SW480 (cell line): ENCODE measurements around the gene TIMELESS.
"Not testable (repeated sequence)": the region's sequence is repeated elsewhere in the genome, so short reads cannot be mapped to it uniquely, and the experiment has no call there.

Experiments used
- DNase-seq: peaks from one replicate; pipeline ENCODE4 v3.0.0-alpha.2; 2016; ENCODE audit warnings: low spot score

The TIMELESS gene

DNA sequence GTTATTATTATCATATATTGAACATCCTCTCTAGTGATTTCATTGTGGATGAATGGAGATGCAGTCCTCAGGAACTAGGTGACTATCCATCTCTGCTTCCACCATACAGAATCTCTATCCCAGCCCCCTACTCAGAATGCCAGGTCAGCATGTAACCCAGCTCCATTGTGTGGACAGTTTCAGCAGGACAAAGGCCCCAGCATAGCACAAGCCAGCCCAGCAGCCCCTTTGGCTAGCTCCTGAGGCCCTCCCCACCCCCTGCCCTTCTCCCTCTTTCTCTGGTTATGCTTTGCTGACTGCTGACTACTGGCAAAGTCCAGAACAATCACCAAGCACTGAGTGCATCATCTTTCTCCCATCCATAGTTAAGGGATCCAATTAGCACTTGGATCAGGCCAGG, 13.3 kb upstream of the TIMELESS start:
- no peak for DNase-seq

DNA sequence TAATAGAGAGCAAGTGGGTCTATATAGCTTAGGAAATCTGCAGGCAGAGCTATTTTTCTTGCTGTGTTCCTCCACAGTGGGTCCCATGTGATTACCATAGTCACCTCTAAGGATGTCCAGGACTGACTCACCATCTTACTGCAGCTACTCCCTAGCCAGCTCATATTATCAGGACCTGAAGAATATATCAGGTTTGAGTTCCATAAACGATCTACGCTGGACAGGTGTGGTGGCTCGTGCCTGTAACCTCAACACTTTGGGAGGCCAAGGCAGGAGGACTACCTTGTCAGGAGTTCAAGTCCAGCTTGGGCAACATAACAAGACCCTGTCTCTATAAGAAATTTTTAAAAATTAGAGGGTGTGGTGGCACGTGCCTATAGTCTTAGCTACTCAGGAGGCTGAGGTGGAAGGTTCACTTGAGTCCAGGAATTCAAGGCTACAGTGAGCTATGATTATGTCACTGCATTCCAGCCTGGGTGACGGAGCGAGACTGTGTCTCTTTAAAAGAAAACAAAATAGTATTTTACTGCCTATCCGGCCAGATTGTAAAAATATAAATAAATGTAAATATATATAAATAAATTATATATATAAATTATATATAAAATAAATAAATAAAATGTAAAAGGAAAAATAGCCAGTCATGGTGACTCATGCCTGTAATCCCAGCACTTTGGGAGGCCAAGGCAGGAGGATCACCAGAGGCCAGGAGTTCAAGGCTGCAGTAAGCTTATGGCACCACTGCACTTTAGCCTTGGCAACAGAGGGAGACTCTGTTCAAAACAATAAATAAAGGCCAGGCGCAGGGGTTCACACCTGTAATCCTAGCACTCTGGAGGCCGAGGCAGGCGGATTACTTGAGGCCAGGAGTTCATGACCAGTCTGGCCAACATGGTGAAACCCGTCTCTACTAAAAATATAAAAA, 12.3 kb upstream of the TIMELESS start:
- no peak for DNase-seq

DNA sequence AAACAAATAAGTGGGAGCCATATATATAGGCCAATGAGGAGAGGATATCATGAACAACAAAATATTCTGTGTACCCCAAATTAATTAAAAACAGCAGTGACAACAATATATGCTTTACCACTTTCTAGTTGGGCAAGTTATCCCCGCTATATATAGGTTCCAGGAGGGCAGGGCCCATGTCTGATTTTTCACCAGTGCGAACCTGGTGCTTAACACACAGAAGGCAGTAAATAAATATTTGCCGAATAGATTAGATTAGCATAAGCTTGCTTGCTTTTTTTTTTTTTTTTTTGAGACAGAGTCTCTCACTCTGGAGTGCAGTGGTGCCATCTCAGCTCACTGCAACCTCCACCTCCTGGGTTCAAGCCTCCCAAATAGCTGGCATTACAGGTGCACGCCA, 8.6 kb upstream of the TIMELESS start:
- DNase-seq = no peak

DNA sequence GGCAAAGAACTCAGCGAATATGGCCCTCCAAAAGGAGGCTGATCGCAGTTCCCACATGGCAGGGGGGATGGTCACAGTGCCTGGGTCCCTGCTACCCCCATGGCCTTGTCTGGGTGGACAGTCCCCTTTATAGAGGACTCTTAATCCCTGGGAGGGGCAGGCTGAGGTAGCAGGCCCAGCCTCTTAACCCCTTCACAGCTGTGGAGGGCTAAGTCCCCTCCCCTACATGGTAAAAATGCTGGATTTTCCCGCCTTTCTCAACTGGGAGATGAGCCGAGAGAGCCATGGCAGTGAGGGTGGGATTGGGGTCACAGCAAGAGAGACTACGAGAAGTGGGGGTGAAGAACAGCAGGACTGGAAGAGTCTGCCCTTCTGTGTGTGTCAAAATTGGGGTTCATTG, 5.3 kb upstream of the TIMELESS start, which contains the start of gene MIP:
MIP (minus strand) TSS at position 101 of the 400 bp plus-strand sequence; CDS start at position 57, 44 bp downstream.
- DNase-seq = no peak

DNA sequence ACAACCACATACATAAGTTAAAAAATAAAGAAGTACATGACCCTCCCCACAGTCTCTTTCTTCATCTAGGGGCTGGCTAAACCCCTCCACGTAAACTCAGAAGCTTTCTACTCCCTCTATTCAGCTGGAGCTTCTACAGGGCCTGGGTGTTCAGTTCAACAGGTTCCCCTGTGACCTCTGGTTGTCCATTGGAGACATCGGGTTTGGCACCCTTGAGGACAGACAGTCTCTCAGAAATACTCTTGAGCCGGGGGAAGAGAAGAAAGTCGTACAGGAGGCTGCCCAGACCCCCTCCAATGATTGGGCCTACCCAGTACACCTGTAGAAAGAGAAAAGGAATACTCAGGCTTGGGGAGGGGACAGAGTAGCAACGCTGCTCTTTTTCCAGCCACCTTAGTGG, 1.9 kb upstream of the TIMELESS start:
- no peak for DNase-seq

DNA sequence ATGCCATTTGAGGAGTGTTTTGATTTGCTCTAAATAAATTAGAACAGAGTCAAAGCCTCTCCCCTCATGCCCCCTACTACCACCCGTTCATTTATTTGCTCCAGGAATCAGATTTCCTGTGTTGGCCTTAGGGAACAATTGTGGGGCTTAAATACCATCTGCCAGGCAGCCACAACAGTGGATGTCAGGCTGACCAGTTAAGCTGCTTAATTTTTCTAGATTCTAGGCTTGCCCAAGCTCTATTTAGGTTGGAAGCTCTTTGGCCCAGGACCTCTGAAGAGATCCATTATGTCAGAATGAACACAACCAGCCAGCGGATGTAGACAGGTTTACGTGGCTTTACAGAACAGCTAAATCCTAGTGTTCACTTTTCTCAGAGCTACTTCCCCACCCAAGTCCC, 1.0 kb upstream of the TIMELESS start:
- DNase-seq = no peak

DNA sequence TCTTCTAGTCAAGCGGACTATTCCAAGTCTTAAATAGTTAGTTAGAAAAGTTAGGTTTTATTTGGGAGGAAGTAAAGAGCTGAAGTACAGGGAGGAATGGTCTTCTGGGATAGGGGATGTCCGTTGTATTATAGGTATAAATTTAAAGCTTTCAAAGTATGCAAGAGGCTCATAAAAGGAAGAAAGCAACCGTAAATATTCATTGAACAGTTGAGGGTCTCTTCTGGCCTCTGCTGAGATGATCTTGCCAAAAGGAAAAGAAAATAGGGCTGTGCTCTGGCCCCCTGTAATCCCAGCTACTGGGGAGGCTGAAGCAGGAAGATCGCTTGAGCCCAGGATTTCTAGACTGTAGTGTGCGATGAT, 377 bp upstream of the TIMELESS start:
- DNase-seq = no peak

DNA sequence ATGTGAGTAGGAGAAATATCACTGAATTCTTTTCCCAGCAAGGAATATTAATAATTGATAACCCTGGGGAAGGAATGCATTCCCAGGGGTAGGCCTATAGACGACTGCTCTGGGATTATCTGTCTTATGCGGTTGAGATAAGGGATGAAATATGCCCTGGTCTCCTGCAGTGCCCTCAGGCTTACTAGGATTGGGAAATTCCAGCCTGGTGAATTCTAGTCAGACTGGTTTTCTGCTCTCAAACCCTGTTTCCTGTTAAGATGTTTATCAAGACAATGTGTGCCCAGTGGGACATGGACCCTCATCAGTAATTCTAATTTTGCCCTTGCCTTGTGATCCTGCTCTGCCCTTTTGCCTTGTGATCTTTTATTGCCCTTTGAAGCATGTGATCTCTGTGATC, 6.0 kb downstream of the TIMELESS start:
- DNase-seq = not testable (repeated sequence)

DNA sequence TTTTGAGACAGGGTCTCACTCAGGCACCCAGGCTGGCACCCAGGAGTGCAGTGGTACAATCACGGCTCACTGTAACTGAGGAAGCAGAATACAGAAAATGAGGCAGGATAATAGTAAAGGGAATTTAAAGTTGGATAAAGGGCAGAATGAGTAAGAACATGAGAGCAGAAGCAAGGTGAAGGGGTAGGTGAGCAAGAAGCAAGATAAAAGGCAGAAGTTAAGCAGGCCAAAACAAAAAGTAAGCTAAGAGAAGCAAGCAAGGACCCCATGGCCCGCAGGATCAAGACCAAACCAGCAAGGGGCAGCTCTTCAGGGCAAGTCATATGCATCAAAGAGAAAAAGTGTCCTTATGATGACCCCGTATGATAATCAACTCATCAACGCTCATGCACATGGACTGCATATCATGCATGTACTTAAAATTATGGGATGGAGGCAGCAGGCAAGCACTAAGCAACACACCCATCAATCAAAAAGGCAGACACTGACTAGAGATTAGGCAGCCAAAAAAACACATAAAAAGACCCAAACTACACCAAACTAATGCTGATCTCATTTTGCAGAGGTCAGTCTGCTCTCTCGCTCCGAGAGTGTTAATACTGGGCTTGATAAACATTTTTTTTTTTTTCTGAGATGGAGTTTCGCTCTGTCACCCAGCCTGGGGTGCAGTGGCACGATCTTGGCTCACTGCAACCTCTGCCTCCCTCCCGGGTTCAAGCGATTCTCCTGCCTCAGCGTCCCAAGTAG, 11.6 kb downstream of the TIMELESS start:
- DNase-seq = no peak

DNA sequence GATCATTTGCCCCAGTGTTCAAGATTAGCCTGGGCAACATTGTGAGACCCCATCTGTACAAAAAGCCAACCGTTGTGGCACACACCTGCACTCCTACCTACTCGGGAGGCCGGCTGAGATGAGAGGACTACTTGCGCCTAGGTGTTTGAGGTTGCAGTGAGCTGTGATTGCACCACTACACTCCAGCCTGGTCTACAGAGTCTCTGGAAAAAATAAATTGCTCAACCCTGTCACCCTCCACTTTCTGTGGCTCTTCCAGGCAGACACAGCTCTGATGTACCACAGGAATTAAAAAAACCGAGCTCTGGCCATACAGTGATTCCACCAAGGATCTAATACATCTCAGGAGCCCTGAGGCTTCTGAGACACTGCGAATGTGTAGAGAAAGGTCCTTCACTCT, 14.4 kb downstream of the TIMELESS start:
- no peak for DNase-seq

DNA sequence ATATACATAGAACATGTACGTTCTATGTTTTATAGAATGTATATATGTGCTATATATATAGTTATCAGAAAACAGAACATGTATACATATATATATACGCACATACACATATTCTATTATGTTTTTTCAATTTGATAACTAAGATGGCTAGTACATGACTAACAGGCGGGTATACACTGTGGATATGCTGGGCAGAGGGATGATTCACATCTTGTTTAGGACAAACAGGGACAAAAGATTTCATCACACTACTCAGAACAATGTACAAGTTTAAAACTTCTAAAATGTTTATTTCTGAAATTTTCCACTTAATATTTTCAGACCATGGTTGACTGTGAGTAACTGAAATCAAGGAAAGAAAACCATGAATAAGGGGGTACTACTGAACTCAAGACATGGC, 17.4 kb downstream of the TIMELESS start:
- DNase-seq = no peak

DNA sequence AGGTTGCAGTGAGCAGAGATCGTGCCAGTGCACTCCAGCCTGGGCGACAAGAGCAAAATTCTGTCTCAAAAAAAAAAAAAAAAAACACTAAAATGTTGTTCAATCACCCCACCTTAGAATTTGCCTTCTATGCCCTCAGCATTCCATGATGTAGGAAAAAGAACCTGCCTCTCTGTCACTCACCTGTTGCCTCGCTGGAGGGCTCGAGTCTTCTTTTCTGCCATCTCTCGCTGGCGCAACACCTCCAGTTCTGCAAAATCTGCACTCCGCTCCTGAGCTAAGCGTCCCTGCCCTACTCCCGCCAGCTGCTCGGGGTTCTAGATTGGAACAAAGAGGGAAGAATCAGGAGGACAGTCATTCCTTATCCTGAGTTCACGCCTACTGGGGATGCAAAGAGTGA, 17.9 kb downstream of the TIMELESS start:
- no peak for DNase-seq

DNA sequence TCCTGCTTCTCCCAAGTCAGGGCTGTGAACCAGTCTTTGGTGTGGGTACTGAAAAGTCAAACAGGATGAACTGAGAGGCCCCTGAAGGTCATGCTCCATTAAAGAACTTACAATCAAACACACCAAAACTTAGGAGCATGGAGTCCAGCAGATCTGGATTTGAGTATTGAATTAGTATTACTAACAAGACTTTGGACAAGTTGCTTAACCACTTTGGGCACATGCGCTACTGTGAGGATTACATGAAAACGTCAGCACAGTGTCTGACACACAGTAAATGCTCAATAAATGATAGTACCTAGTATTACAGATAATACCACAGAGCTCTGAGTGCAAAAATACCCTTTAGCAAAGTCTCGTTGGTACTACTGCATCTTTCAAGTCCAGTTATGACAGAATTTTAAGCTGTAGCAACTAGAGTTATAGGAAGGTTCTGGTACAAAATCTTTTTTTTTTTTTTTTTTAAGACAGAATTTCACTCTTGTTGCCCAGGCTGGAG, 23.2 kb downstream of the TIMELESS start:
- DNase-seq = no peak

DNA sequence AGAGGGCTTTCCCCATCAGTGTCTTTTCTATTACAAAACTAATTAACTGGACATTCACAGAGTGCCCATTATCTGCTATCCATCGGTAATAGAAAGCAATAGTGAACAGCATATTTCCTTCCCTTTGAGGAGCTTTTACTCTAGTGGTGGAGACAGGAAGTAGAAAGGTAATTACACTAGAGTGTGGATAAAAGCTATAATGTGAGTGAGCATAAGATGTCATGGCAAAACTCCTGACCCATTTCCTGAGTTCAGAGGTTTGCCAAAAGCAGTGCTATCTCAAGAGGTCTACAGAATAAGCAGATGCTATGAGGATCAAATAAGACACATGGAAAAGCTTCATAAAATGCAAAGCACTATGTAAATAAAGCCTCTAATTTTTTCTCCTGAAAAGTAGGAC, 24.0 kb downstream of the TIMELESS start:
- no peak for DNase-seq

DNA sequence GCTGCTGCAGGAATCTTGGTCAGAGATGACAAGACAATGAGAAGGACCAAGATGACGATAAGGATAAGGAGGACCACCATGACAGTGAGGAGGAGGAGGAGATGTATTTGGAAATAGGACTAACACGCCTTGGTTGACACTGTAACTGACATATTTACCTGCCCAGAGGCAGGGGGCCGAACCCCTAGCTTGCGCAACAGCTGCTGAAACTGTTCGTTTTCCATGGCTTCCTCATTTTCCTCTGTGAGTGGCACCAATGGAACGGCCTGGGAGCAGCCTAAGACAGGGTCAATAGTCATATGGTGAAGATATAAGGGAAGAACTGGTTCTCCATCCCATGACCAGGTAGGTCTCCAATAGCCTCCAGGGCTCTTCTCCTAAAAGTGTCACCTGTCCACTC, 28.8 kb downstream of the TIMELESS start:
- DNase-seq = no peak

DNA sequence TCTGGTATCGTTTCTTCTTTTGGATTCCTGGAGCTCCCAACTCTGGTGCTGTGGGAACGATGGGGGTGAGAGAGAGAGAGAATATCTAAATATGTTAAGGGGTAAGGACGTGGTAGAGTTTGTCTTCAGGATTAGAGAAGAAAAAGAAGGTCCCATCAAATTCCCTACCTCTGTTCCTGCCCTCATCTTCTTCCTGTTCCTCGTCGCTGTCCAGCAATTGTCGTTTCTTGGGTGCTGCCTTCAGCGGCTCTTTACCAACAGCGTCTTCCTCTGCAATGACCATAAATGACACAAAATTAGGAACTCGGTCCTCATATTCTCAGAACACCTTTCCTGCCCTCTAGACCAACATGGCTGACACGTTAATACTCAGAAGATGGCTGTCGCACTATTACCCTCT, 31.5 kb downstream of the TIMELESS start:
- no peak for DNase-seq

DNA sequence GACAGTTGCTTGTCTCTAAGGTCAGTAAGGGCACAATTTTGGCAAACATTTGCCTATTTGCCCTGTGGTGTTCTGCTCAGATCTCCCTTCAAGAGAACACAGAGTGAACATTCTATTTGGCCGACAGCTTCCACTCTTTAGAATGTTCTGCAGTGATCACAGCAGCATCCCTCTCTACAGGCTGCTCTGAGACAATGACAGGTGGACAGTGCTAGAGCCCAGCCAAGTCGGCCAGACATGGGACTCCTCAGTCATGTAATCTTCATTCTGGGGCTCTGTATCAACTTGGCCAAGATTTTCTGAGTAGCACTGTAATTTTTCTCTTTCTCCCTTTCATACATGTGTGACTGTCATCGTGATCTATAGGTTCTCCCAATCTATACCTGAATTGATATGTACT, 34.8 kb downstream of the TIMELESS start:
- DNase-seq = no peak

DNA sequence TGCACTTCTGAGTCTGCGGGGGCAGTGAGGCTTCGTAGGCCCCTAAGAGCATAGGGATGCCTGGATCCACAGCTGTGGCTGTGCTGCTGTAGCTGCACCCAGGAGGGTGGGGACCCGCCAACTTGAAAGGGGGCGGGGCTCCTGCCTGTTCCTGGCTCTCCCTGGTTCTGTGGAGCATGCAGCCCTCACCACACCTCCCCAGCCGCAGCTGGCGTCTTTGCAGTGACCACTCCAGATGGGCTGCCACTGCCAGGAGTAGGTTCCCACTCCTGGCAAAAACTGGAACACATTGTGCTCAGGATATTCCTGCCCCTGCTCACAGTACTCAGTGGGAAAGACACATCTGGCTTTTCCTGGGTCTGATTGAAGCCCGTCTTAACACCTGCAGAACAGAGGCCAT, 35.8 kb downstream of the TIMELESS start:
- DNase-seq = no peak

DNA sequence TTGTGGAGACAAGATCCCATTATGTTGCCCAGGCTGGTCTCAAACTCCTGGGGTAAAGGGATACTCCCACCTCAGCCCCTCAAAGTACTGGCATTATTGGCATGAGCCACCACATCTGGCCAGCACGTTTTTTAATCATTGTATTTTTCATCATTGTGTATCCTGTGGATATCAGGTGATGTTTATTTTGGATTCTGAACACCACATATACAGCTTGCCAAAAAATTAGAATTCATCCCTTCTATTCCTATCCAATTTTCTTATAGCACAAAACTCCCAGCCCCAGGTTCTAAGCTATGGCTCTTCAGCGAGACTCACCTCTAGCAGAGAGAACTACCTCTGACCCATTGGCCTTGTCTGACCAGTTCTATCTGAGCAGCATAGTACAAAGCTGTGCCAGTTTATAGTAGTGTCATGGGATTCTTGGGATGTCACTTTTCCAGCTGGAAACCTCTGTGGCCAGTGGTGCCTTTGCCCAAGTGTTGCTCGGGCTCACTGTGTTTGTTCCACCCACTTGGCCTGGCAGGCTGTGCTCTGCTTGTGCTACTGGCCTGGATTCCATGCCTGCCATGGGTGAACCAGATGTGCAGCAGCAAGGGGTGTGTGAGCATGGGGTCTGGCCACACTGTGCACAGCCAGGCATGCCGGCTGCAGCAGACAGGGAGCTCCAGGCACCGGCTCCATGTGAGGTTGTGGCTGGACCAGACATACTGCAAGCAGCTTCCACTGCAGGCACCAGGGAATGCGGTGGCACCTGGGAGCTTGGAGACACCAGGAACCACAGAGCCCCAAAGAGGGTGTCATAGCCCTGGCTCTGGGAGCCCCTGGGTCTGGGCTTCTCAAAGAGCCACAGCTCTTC, 37.2 kb downstream of the TIMELESS start:
- DNase-seq = no peak

DNA sequence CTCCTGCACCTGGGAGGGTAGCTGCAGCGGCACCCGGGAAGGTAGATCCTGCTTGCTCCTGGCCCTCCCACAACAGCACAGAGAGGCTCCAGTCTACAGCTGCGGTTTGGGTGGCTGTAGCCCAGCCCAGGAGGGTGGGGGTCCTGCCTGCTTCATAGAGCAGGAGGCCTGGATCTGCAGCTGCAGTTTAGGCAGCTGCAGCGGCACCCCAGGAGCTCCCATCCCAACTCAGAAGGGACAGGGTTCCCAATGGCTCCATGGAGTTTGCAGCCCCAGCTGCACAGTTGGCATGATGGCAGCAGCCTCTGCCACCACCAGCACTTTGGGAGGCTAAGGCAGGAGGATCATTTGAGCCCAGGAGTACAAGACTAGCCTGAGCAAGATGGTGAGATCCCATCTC, 38.5 kb downstream of the TIMELESS start:
- DNase-seq = no peak

DNA sequence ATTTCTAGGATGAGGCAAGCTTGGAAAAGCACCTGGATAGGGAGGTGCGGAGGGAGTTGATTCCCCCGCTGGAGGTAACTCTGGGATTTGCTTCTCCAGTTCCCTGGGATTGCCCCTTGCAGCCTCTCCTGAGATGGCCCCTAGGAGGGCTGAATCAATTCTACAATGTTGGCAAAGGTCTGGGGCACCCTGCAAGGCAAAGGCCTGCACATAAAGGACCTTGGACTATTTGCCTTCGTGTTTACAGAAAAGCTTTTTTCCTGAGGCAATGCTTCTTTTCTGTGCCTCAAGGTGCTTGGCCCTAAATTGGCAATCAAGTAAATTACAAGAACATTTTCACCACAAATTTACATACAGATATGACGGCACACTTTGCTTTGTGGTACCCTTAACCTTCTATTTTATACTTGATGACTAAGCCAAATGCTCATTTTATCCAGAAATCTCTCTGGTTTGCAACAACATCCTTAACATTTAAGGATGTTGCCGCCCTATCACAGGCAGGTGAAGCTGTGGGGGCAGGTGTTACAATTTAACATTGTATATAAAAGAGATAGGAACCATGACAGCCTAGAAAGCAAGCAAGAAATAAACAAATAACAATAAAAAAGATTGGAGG, 40.3 kb downstream of the TIMELESS start:
- DNase-seq = no peak

DNA sequence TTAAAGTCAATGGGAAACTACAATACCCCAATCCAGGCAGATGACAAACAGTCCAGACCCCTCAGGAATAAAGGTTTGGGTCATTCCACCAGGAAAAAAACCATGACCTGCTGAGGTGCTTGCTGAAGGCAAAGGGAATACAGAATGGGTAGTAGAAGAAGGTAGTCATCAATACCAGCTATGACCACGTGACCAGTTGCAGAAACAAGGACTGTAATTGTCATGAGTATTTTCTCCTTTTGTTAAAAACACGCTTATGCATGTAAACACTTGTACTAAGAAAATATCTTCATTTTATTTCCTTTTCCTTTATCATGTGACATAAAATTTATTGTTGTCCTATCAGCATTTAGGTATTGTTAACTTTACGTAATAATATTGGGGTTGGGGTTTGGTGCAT, 45.0 kb downstream of the TIMELESS start:
- DNase-seq = not testable (repeated sequence)
